K562 (cell line): ENCODE data around the gene CMSS1. TPM values are rescaled to one million over a fixed set of nuclear protein-coding genes. Genes with fewer than 3 reads are reported as not detected.

ENCODE experiments used
- ATAC-seq: fragments of 200-7000 bp; cut with Tn5 transposase; 3 replicates; pipeline ENCODE4 v1.9.1; 2020; ENCODE audit warnings: moderate library complexity
- BruUV-seq: library from RNA; stranded (reverse); fragments of 400-500 nt; replicated peaks from 2 replicates; lab custom pipeline; 2021; lab: Mats Ljungman, UMichigan
- CTCF ChIA-PET: fragments of 300-600 bp; formaldehyde crosslinking; extraction: SDS; loops from one replicate; lab custom pipeline; 2021; ENCODE audit warnings: low intra/inter-chr PET ratio; lab: Yijun Ruan, JAX
- POLR2A ChIA-PET: fragments of 300-600, 350-650 bp; sonication (Branson Sonifier 250); formaldehyde crosslinking; extraction: SDS; loops from one replicate; lab custom pipeline; 2021; ENCODE audit warnings: antibody characterized with exemption, inconsistent platforms; lab: Yijun Ruan, JAX
- DNase-seq, 4 experiments: peaks; one replicate each; pipeline versions ENCODE4 v3.0.0 to v3.0.0-alpha.2; 2011 to 2018; ENCODE audit warnings: low spot score in 3 of 4, mixed read lengths in 3 of 4; ENCODE audit errors: extremely low read depth in 1 of 4
- FAIRE-seq: peaks from 2 replicates; lab custom pipeline; 2011; peaks lifted over from hg19 to GRCh38; lab: Jason Lieb, UNC
- H2AFZ ChIP-seq: 2 replicates; pipeline ENCODE4 v1.6.0; 2011; ENCODE audit warnings: low read depth, low read length, control low read depth, inconsistent platforms
- H3K27ac ChIP-seq: fragments of 200-600 bp; 3 replicates; pipeline ENCODE4 v1.8.0; 2011; ENCODE audit warnings: low read depth, mild to moderate bottlenecking, control low read depth, inconsistent platforms, low read length, moderate library complexity, mixed read lengths; ENCODE audit errors: extremely low read depth
- H3K27me3 ChIP-seq, 2 experiments: fragments of 300-600 bp in 1 of 2; 2 replicates in 1 of 2; 3 replicates in 1 of 2; pipeline versions ENCODE4 v1.6.0 to v1.8.0; 2011; ENCODE audit warnings: inconsistent platforms in 2 of 2, low read length in 2 of 2, mild to moderate bottlenecking in 1 of 2, mixed read lengths in 1 of 2, moderate library complexity in 1 of 2; ENCODE audit not compliant: control insufficient read depth in 2 of 2, insufficient read depth in 2 of 2
- H3K36me3 ChIP-seq: fragments of 300-600 bp; 3 replicates; pipeline ENCODE4 v1.8.0; 2011; ENCODE audit warnings: mild to moderate bottlenecking, low read length, inconsistent platforms; ENCODE audit not compliant: control insufficient read depth, insufficient read depth
- H3K4me1 ChIP-seq, 2 experiments: fragments of 200-600 bp in 1 of 2; replicated peaks in 1 of 2; 2 replicates in 1 of 2; 3 replicates in 1 of 2; pipeline versions ENCODE4 v1.5.1 to v1.8.0; 2011; ENCODE audit warnings: inconsistent platforms in 2 of 2, low read length in 2 of 2, mild to moderate bottlenecking in 1 of 2, mixed read lengths in 1 of 2, moderate library complexity in 1 of 2; ENCODE audit not compliant: control insufficient read depth in 2 of 2, insufficient read depth in 2 of 2
- H3K4me2 ChIP-seq: 2 replicates; pipeline ENCODE4 v1.6.1; 2011; ENCODE audit warnings: low read length, control low read depth, inconsistent platforms, mixed read lengths; ENCODE audit not compliant: insufficient read depth
- H3K4me3 ChIP-seq: fragments of 200-600 bp; sonication (generic), shearing (Covaris generic); 2 replicates; pipeline ENCODE4 v1.5.1; 2016; ENCODE audit warnings: control low read depth, inconsistent platforms
- H3K79me2 ChIP-seq: fragments of 200-600 bp; 3 replicates; pipeline ENCODE4 v1.8.0; 2011; ENCODE audit warnings: low read length, inconsistent platforms; ENCODE audit not compliant: control insufficient read depth, insufficient read depth
- H3K9ac ChIP-seq, 2 experiments: 2 replicates each; pipeline versions ENCODE4 v1.6.0 to v1.6.1; 2011; ENCODE audit warnings: low read depth in 2 of 2, low read length in 2 of 2, control low read depth in 1 of 2, inconsistent platforms in 1 of 2, mild to moderate bottlenecking in 1 of 2, mixed read lengths in 1 of 2; ENCODE audit not compliant: insufficient read depth in 1 of 2
- H3K9me1 ChIP-seq: one replicate; pipeline ENCODE4 v1.6.0; 2011; ENCODE audit warnings: inconsistent platforms, mild to moderate bottlenecking, low read length, moderate library complexity; ENCODE audit not compliant: control insufficient read depth, insufficient read depth
- H3K9me3 ChIP-seq: replicated peaks from 2 replicates; pipeline ENCODE4 v1.5.1; 2011; ENCODE audit warnings: low read depth, low read length, inconsistent platforms; ENCODE audit not compliant: control insufficient read depth, insufficient read depth
- H4K20me1 ChIP-seq: replicated peaks from 2 replicates; pipeline ENCODE4 v1.6.1; 2011; ENCODE audit warnings: low read length, inconsistent platforms, mixed read lengths; ENCODE audit not compliant: control insufficient read depth, insufficient read depth
- ARID3A ChIP-seq: IDR thresholded peaks from 2 replicates; pipeline ENCODE4 v1.6.1; 2012; ENCODE audit warnings: low read depth, low read length, improper control_type of control experiment, borderline replicate concordance
- C11orf30 ChIP-seq: fragments of 450-650 bp; IDR thresholded peaks from 2 replicates; pipeline ENCODE4 v1.6.1; 2016; ENCODE audit warnings: low read depth, mild to moderate bottlenecking
- CBFA2T3 ChIP-seq: fragments of 450-650 bp; IDR thresholded peaks from 2 replicates; pipeline ENCODE4 v1.6.1; 2017
- FIP1L1 ChIP-seq: fragments of 200-400 bp; formaldehyde crosslinking; IDR thresholded peaks from 2 replicates; pipeline ENCODE4 v1.6.1; 2018; ENCODE audit warnings: mild to moderate bottlenecking, low read depth, low read length; ENCODE audit not compliant: poor library complexity, severe bottlenecking
- FOXK2 ChIP-seq, 2 experiments: fragments of 450-650 bp; IDR thresholded peaks in 1 of 2; conservative IDR thresholded peaks in 1 of 2; 2 replicates each; pipeline ENCODE4 v1.6.1; 2016; ENCODE audit warnings: low read depth in 2 of 2, mild to moderate bottlenecking in 1 of 2
- GTF2B ChIP-seq: IDR thresholded peaks from 2 replicates; pipeline ENCODE4 v1.6.1; 2011; ENCODE audit not compliant: insufficient read length; ENCODE audit errors: extremely low read depth
- HDAC2 ChIP-seq: fragments of 450-650 bp; IDR thresholded peaks from 2 replicates; pipeline ENCODE4 v1.6.1; 2016; ENCODE audit warnings: mild to moderate bottlenecking
- L3MBTL2 ChIP-seq: fragments of 450-650 bp; IDR thresholded peaks from 2 replicates; pipeline ENCODE4 v1.6.1; 2016; ENCODE audit warnings: mild to moderate bottlenecking, moderate library complexity
- SIRT6 ChIP-seq: IDR thresholded peaks from one replicate; pipeline ENCODE4 v1.6.1; 2012; ENCODE audit warnings: low read depth, mild to moderate bottlenecking, control low read depth, inconsistent platforms, low read length, moderate library complexity
- SNRNP70 ChIP-seq: fragments of 200-400 bp; formaldehyde crosslinking; optimal IDR thresholded peaks from 2 replicates; pipeline ENCODE3; 2017; ENCODE audit warnings: low read depth, low read length
- ZBTB43 ChIP-seq: sonication (generic); formaldehyde crosslinking; IDR thresholded peaks from 2 replicates; pipeline ENCODE4 v1.8.0; 2023; ENCODE audit warnings: mild to moderate bottlenecking, missing genetic modification reagents
- ZKSCAN3 ChIP-seq: fragments of 250-450 bp; sonication (Bioruptor Pico); IDR thresholded peaks from 2 replicates; pipeline ENCODE4 v1.4.0; 2020
- ZNF3 ChIP-seq: fragments of 250-450 bp; sonication (Bioruptor Pico); IDR thresholded peaks from 2 replicates; pipeline ENCODE4 v1.5.0; 2021; ENCODE audit warnings: mild to moderate bottlenecking, moderate library complexity
- in situ Hi-C: fragments of 300-500 bp; cut with MboI; formaldehyde crosslinking; loops from 4 replicates; pipeline ENCODE4 v1.15.0; 2018; ENCODE audit warnings: inconsistent platforms, mixed read lengths
- intact Hi-C: fragments of 100-400 bp; cut with micrococcal nuclease; formaldehyde crosslinking; loops from 2 replicates; pipeline ENCODE4 v1.14.2; 2022
- polyA plus RNA-seq, 8 experiments: library from polyadenylated mRNA; depleted of rRNA in 4 of 8; stranded (reverse) in 5 of 8; unstranded in 3 of 8; fragments of >200 nt; fragmentation: Nextera tagmentation in 2 of 8; fragmentation: Illumina TruSeq in 1 of 8; extraction: Ambion mirVana in 2 of 8; extraction: Trizol in 1 of 8; gene quantifications; 2 replicates each; pipeline versions ENCODE4 v1.2.1 to v1.2.3, GENCODE V29; 2011 to 2014; ENCODE audit warnings: inconsistent platforms in 1 of 8, missing spikeins in 1 of 8
- total RNA-seq, 7 experiments: library from RNA; depleted of rRNA in 6 of 7; stranded (reverse); fragments of >200 nt in 6 of 7; fragmentation: Illumina TruSeq in 2 of 7; extraction: Trizol in 2 of 7; gene quantifications; 2 replicates each; pipeline versions ENCODE4 v1.2.1 to v1.2.3, GENCODE V29; 2011 to 2021; ENCODE audit warnings: low replicate concordance in 1 of 7

CMSS1 gene
- total and polyA plus RNA-seq, 9 of the 15 experiments (the other 6 are each of a cell fraction or from before 2014, with no cell fraction given) = 46.9 to 109 (median 72.3) TPM

- no peak for TF ChIP-seq FOXK2 (conservative IDR thresholded peaks at IDR 0.05 in 1 of 2, IDR thresholded peaks at IDR 0.05 in 1 of 2; ENCODE audit: low read depth in 2 of 2)
- TF ChIP-seq ZBTB43 (CRISPR knock-in tag) = no peak
- no peak for TF ChIP-seq L3MBTL2
Observed at GRCh38 chr3:99902091-99902490, 84.4 kb downstream of the CMSS1 start (continued).

- Histone ChIP-seq H3K9me1 (no peaks in the 10 kb centered on the region), H3K4me1 (no peaks in the 10 kb centered on the region; a peak in 1 of 5 replicates), H3K79me2 (no peaks in the 10 kb centered on the region; the same call in 1 of the 3 replicates), H4K20me1 (no peaks in the 10 kb centered on the region), H3K27me3 (no peaks in the 10 kb centered on the region), H3K27ac (no peak overlapping the region), H3K9ac (no peak overlapping the region)
- DNase-seq (no peak), FAIRE-seq (no peak)
- CTCF ChIA-PET = no interaction called here
- TF ChIP-seq CBFA2T3 (no peak), FIP1L1 (no peak), ZNF3 (CRISPR knock-in tag) (no peak), SNRNP70 (no peak), GTF2B (no peak), C11orf30 (no peak), ARID3A (no peak), HDAC2 (no peak), SIRT6 (no peak), ZKSCAN3 (no peak)
- TF ChIP-seq, all 486 proteins: peak for 0
- Histone ChIP-seq H3K4me2 (no peak overlapping the region), H3K9me3 (no peaks in the 10 kb centered on the region), H3K36me3 (no peaks in the 10 kb centered on the region), H3K4me3 (no peak overlapping the region), H2AFZ (no peak overlapping the region)
- POLR2A ChIA-PET = interaction anchor here (0.7 to 1.0 kb wide), 3 partner anchors 10 to 34 kb away, joined by 3 read pairs; no protein-coding TSS in a partner anchor
- no TSS peak for BruUV-seq
- ATAC-seq = no peak
- in situ Hi-C loops (no loop called here), intact Hi-C loops (no loop called here)
Observed at GRCh38 chr3:99903869-99904268, 86.2 kb downstream of the CMSS1 start.
